H1 (cell line): Measurements from ENCODE around the gene ALG3.

Experiments
- EGR1 ChIP-seq: IDR thresholded peaks from 2 replicates; pipeline ENCODE4 v1.6.1; 2011; ENCODE audit warnings: low read depth, low read length, borderline replicate concordance
- RXRA ChIP-seq: IDR thresholded peaks from 2 replicates; pipeline ENCODE4 v1.6.1; 2011; ENCODE audit warnings: low read depth, mild to moderate bottlenecking, low read length, moderate library complexity; ENCODE audit not compliant: insufficient read depth

GRCh38 chr3:184238246-184238818 lies 10.4 kb downstream of the ALG3 start:
- TF ChIP-seq EGR1 (no peak), RXRA (no peak)
